ENCODE data around the gene CDK5RAP1. TPM values are rescaled to one million over a fixed set of nuclear protein-coding genes. Genes with fewer than 3 reads are reported as not detected.

The CDK5RAP1 gene
- total and polyA plus RNA-seq, 9 of the 15 experiments (the other 6 are each of a cell fraction or from before 2014, with no cell fraction given) = 41.6 to 127 (median 58.3) TPM

DNA sequence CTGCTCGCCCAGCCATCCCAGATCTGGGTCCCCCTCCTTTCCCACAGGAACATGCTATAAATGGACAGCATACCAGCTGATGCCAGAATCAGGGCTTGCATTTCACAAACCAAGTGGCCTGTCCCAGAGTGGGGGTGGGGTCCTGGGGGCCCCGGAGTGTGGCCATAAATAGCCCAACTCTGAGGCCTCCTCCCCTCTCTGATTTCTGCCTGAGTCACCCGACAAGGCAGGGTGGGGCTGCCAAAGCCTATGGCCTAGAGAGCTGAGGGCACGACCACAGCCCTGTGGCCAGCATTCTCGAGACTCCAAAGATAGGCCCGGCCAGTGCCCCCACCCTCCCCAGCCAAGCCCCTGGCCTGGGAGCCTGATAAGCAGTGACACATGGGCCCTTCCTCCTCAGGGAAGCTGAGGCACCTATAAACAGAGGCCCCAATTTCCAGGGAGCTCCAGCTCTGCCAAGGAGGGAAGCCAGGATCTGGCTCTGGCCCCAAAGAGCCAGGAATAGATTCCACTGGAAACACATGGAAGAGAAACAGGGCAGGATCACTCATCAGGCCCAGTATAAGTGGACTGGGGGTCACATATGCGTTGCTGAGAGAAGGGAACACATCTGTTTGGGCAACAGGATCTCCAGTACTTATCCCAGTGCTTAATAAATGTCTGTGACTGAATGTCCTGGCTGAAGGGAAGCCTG lies 22.0 kb upstream of the CDK5RAP1 start (continued):
- TF ChIP-seq, protein P1, sequence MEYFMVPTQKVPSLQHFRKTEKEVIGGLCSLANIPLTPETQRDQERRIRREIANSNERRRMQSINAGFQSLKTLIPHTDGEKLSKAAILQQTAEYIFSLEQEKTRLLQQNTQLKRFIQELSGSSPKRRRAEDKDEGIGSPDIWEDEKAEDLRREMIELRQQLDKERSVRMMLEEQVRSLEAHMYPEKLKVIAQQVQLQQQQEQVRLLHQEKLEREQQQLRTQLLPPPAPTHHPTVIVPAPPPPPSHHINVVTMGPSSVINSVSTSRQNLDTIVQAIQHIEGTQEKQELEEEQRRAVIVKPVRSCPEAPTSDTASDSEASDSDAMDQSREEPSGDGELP (CRISPR knock-in tag; IDR thresholded peaks at IDR 0.05; ENCODE audit: borderline replicate concordance) = peak; percentile 35; the same call in 1 of the 2 replicates
- TF ChIP-seq CCAR2 (IDR thresholded peaks at IDR 0.05; ENCODE audit: low read depth, low read length) (no peak), MEF2A (IDR thresholded peaks at IDR 0.05; ENCODE audit: control insufficient read depth, low read depth, low read length) (peak; percentile 95; the same call in 1 of the 2 replicates), CBX1 (IDR thresholded peaks at IDR 0.05; ENCODE audit: low read depth) (no peak), TAL1 (IDR thresholded peaks at IDR 0.05) (no peak), CBFA2T2 (conservative IDR thresholded peaks at IDR 0.05) (peak; percentile 36; the same call in 1 of the 2 replicates), CEBPG (CRISPR knock-in tag; IDR thresholded peaks at IDR 0.05) (no peak), CEBPG (tag; conservative IDR thresholded peaks at IDR 0.05 in 1 of 2, IDR thresholded peaks at IDR 0.05 in 1 of 2) (no peak), FOSL1 (tag; conservative IDR thresholded peaks at IDR 0.05) (peak; percentile 82), ILK (tag; IDR thresholded peaks at IDR 0.05; ENCODE audit: borderline replicate concordance, low read depth) (no peak), NFE2 (IDR thresholded peaks at IDR 0.05; ENCODE audit: low read depth) (peak; percentile 83), ETV1 (tag; conservative IDR thresholded peaks at IDR 0.05; ENCODE audit: low read depth) (no peak), KDM1A (IDR thresholded peaks at IDR 0.05) (peak; percentile 61 to 69; a peak in 3 of 4 replicates), HDAC6 (IDR thresholded peaks at IDR 0.05; ENCODE audit: low read depth, low read length) (no peak), ARID1B (IDR thresholded peaks at IDR 0.05) (peak; percentile 52; the same call in 1 of the 2 replicates), CHCHD3 (CRISPR knock-in tag; IDR thresholded peaks at IDR 0.05) (no peak), CCNT2 (IDR thresholded peaks at IDR 0.05; ENCODE audit: borderline replicate concordance, extremely low read depth, insufficient read length, low read depth, low read length) (no peak), ZNF444 (CRISPR knock-in tag; IDR thresholded peaks at IDR 0.05) (no peak)
- TF ChIP-seq, protein P2, sequence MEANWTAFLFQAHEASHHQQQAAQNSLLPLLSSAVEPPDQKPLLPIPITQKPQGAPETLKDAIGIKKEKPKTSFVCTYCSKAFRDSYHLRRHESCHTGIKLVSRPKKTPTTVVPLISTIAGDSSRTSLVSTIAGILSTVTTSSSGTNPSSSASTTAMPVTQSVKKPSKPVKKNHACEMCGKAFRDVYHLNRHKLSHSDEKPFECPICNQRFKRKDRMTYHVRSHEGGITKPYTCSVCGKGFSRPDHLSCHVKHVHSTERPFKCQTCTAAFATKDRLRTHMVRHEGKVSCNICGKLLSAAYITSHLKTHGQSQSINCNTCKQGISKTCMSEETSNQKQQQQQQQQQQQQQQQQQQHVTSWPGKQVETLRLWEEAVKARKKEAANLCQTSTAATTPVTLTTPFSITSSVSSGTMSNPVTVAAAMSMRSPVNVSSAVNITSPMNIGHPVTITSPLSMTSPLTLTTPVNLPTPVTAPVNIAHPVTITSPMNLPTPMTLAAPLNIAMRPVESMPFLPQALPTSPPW (CRISPR knock-in tag; IDR thresholded peaks at IDR 0.05) = peak; percentile 80
- TF ChIP-seq, protein P3, sequence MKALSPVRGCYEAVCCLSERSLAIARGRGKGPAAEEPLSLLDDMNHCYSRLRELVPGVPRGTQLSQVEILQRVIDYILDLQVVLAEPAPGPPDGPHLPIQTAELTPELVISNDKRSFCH (CRISPR knock-in tag; IDR thresholded peaks at IDR 0.05) = no peak
- TF ChIP-seq, protein P3 (tag; IDR thresholded peaks at IDR 0.05) = no peak
- TF ChIP-seq, protein P4, sequence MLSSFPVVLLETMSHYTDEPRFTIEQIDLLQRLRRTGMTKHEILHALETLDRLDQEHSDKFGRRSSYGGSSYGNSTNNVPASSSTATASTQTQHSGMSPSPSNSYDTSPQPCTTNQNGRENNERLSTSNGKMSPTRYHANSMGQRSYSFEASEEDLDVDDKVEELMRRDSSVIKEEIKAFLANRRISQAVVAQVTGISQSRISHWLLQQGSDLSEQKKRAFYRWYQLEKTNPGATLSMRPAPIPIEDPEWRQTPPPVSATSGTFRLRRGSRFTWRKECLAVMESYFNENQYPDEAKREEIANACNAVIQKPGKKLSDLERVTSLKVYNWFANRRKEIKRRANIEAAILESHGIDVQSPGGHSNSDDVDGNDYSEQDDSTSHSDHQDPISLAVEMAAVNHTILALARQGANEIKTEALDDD (IDR thresholded peaks at IDR 0.05) = no peak
- TF ChIP-seq, protein P5, sequence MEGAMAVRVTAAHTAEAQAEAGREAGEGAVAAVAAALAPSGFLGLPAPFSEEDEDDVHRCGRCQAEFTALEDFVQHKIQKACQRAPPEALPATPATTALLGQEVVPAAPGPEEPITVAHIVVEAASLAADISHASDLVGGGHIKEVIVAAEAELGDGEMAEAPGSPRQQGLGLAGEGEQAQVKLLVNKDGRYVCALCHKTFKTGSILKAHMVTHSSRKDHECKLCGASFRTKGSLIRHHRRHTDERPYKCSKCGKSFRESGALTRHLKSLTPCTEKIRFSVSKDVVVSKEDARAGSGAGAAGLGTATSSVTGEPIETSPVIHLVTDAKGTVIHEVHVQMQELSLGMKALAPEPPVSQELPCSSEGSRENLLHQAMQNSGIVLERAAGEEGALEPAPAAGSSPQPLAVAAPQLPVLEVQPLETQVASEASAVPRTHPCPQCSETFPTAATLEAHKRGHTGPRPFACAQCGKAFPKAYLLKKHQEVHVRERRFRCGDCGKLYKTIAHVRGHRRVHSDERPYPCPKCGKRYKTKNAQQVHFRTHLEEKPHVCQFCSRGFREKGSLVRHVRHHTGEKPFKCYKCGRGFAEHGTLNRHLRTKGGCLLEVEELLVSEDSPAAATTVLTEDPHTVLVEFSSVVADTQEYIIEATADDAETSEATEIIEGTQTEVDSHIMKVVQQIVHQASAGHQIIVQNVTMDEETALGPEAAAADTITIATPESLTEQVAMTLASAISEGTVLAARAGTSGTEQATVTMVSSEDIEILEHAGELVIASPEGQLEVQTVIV (CRISPR knock-in tag; IDR thresholded peaks at IDR 0.05; ENCODE audit: borderline replicate concordance) = no peak
